Activated CD8-positive, alpha-beta memory T cell treated with anti-CD3 and anti-CD28 coated beads for 4 hours (primary cell): ENCODE results near the gene AQP2.

Experiments used
- DNase-seq, 2 donors: peaks; one replicate each; pipeline ENCODE4 v3.0.0-alpha.2; 2020; ENCODE audit warnings: low read depth in 2 of 2

Gene AQP2

GRCh38 chr12:49950273-49951251 is at the start of gene AQP2:
AQP2 (plus strand) TSS chr12:49950737; CDS start chr12:49950831, 94 bp downstream.
- no peak for DNase-seq

GRCh38 chr12:49901026-49901425 is 49.5 kb upstream of the AQP2 start:
- no peak for DNase-seq

GRCh38 chr12:49901986-49902385 is 48.6 kb upstream of the AQP2 start:
- no peak for DNase-seq

GRCh38 chr12:49902399-49903350 is 47.9 kb upstream of the AQP2 start:
- no peak for DNase-seq

GRCh38 chr12:49903351-49903699 is 47.2 kb upstream of the AQP2 start:
- no peak for DNase-seq

GRCh38 chr12:49903700-49904423 is 46.7 kb upstream of the AQP2 start, which contains the start of gene FAIM2:
FAIM2 (minus strand) TSS chr12:49903900; CDS start chr12:49903792, 108 bp downstream.
- DNase-seq = peak; percentile 4 to 11

GRCh38 chr12:49904601-49905000 is 45.9 kb upstream of the AQP2 start:
- no peak for DNase-seq

- DNase-seq = no peak
Observed at GRCh38 chr12:49905718-49906314, 44.7 kb upstream of the AQP2 start.

GRCh38 chr12:49907352-49907751 is 43.2 kb upstream of the AQP2 start:
- DNase-seq = no peak

GRCh38 chr12:49909356-49909755 is 41.2 kb upstream of the AQP2 start:
- DNase-seq = no peak

- no peak for DNase-seq
Observed at GRCh38 chr12:49909826-49910225, 40.7 kb upstream of the AQP2 start.

GRCh38 chr12:49910331-49911212 is 40.0 kb upstream of the AQP2 start:
- DNase-seq = no peak

- no peak for DNase-seq
Observed at GRCh38 chr12:49911213-49911605, 39.3 kb upstream of the AQP2 start.

- DNase-seq = no peak
Observed at GRCh38 chr12:49912345-49913255, 37.9 kb upstream of the AQP2 start.

GRCh38 chr12:49916129-49916919 is 34.2 kb upstream of the AQP2 start:
- DNase-seq = no peak

GRCh38 chr12:49917166-49917787 is 33.3 kb upstream of the AQP2 start:
- DNase-seq = no peak

GRCh38 chr12:49917788-49918173 is 32.8 kb upstream of the AQP2 start:
- DNase-seq = no peak
